HG02884 (cell line): ENCODE measurements around the gene MOB3A.
"Not testable (repeated sequence)": the region's sequence is repeated elsewhere in the genome, so short reads cannot be mapped to it uniquely, and the experiment has no call there.

Experiments
- ATAC-seq: cut with Tn5 transposase; IDR thresholded peaks from one replicate; pipeline ENCODE4 v1.9.1; 2021; ENCODE audit warnings: mild to moderate bottlenecking, moderate library complexity; ENCODE audit not compliant: unreplicated experiment

MOB3A gene

GRCh38 chr19:2109046-2109864 lies 13.1 kb upstream of the MOB3A start:
- ATAC-seq, result no peak

- ATAC-seq, result no peak
Observed at GRCh38 chr19:2108251-2109016, 12.3 kb upstream of the MOB3A start.

- ATAC-seq, result no peak
Observed at GRCh38 chr19:2103045-2103707, 7.0 kb upstream of the MOB3A start.

- no peak for ATAC-seq
Observed at GRCh38 chr19:2101417-2102335, 5.5 kb upstream of the MOB3A start.

GRCh38 chr19:2100719-2101061 lies 4.6 kb upstream of the MOB3A start:
- no peak for ATAC-seq

- ATAC-seq, result no peak
Observed at GRCh38 chr19:2099937-2100718, 4.0 kb upstream of the MOB3A start.

GRCh38 chr19:2099054-2099501 lies 3.0 kb upstream of the MOB3A start:
- ATAC-seq, result no peak

- ATAC-seq, result no peak
Observed at GRCh38 chr19:2097886-2098327, 1.8 kb upstream of the MOB3A start.

GRCh38 chr19:2097203-2097885 lies 1.2 kb upstream of the MOB3A start:
- ATAC-seq, result no peak

GRCh38 chr19:2096480-2097202 lies 515 bp upstream of the MOB3A start, which contains the start of gene IZUMO4:
Gene IZUMO4, plus strand, starts transcription at chr19:2096915. Its CDS starts 31 bp downstream, at chr19:2096946.
- peak; percentile 55 for ATAC-seq

GRCh38 chr19:2091926-2092525 lies 4.1 kb downstream of the MOB3A start:
- not testable (repeated sequence) for ATAC-seq

GRCh38 chr19:2089727-2090053 lies 6.4 kb downstream of the MOB3A start:
- ATAC-seq, result no peak

GRCh38 chr19:2089001-2089711 lies 7.0 kb downstream of the MOB3A start:
- ATAC-seq, result no peak

- no peak for ATAC-seq
Observed at GRCh38 chr19:2087621-2088100, 8.5 kb downstream of the MOB3A start.

GRCh38 chr19:2086695-2087620 lies 9.2 kb downstream of the MOB3A start:
- not testable (repeated sequence) for ATAC-seq

- ATAC-seq, result peak; percentile 32
Observed at GRCh38 chr19:2084993-2085720, 11.0 kb downstream of the MOB3A start.
